ENCODE data around the gene OTX2. TPM values are rescaled to one million over a fixed set of nuclear protein-coding genes. Genes with fewer than 3 reads are reported as not detected.

The OTX2 gene
- total and polyA plus RNA-seq, 12 donors = not detected

- H3K27ac ChIP-seq = no peak overlapping the region
- H3K4me3 ChIP-seq = no peak overlapping the region
- peaks cover 5 to 23% (median 17%) of the 10 kb centered on the region in 9 donors for H3K4me1 ChIP-seq
- H3K36me3 ChIP-seq = no peaks in the 10 kb centered on the region
- TF ChIP-seq CTCF (IDR thresholded peaks at IDR 0.05) = no peak
- H3K27me3 ChIP-seq = peaks cover 57 to 100% (median 100%) of the 10 kb centered on the region in 7 donors
- 2 to 3% methylated on average over 25 of the region's 25 CpGs for WGBS, 2 donors
- ATAC-seq (no peak), DNase-seq (no peak)
- intact Hi-C loops (cut with DNase I) = no loop called here
- H3K9me3 ChIP-seq = no peaks in the 10 kb centered on the region
Observed at GRCh38 chr14:56812364-56813141, 2.3 kb upstream of the OTX2 start.

GRCh38 chr14:56811593-56812363 lies 1.5 kb upstream of the OTX2 start:
- WGBS, 2 donors = 2 to 3% methylated on average over 39 of the region's 39 CpGs
- peaks cover 55 to 100% (median 100%) of the 10 kb centered on the region in 7 donors for H3K27me3 ChIP-seq
- H3K4me1 ChIP-seq = peaks cover 5 to 23% (median 17%) of the 10 kb centered on the region in 9 donors
- ATAC-seq (no peak), DNase-seq (no peak)
- H3K27ac ChIP-seq = no peak overlapping the region
- no peaks in the 10 kb centered on the region for H3K36me3 ChIP-seq
- H3K4me3 ChIP-seq = no peak overlapping the region
- intact Hi-C loops (cut with DNase I) = no loop called here
- H3K9me3 ChIP-seq = no peaks in the 10 kb centered on the region
- no peak for TF ChIP-seq CTCF (IDR thresholded peaks at IDR 0.05)

GRCh38 chr14:56810836-56811592 lies 735 bp upstream of the OTX2 start:
- no peak for DNase-seq
- WGBS, 2 donors = 4 to 6% methylated on average over 31 of the region's 31 CpGs
- no peak for ATAC-seq
- Histone ChIP-seq H3K27ac (no peak overlapping the region), H3K27me3 (peaks cover 55 to 100% (median 100%) of the 10 kb centered on the region in 7 donors), H3K4me1 (peaks cover 5 to 23% (median 17%) of the 10 kb centered on the region in 9 donors), H3K36me3 (no peaks in the 10 kb centered on the region), H3K9me3 (no peaks in the 10 kb centered on the region), H3K4me3 (no peak overlapping the region)
- TF ChIP-seq CTCF (IDR thresholded peaks at IDR 0.05) = no peak
- intact Hi-C loops (cut with DNase I) = no loop called here
